ENCODE measurements around the gene TTK.

TTK gene

GRCh38 chr6:80004173-80005072, at the start of gene TTK:
TTK (plus strand) TSS chr6:80004649; CDS start chr6:80005844, 1,195 bp downstream.
- peak; percentile 85 to 91 for DNase-seq

- no peak for DNase-seq
Observed at GRCh38 chr6:79954849-79955248, 49.6 kb upstream of the TTK start.

DNA sequence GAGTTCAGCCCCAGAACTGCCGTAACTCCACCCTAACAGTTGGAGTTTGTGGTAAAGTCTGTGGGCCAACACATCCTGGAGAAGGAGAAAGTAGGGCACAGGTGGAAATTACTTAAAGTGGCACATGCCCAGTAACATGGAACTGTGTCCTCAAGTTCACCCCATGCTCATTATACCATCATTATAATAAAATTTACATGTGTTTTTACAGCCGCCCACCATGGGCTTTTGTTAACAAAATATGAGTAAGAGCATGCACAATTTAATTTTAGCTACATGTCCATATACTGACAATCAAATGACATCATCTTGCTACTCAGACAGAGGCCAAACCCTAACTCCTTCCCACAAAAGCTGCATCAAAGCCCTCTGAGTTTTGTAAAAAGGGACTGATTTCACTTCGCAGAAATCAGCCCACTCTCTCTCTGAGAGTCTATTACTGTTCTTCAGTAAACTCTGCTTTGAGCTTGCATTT, 39.8 kb upstream of the TTK start:
- DNase-seq = no peak

GRCh38 chr6:79967178-79967577, 37.3 kb upstream of the TTK start:
- no peak for DNase-seq

DNA sequence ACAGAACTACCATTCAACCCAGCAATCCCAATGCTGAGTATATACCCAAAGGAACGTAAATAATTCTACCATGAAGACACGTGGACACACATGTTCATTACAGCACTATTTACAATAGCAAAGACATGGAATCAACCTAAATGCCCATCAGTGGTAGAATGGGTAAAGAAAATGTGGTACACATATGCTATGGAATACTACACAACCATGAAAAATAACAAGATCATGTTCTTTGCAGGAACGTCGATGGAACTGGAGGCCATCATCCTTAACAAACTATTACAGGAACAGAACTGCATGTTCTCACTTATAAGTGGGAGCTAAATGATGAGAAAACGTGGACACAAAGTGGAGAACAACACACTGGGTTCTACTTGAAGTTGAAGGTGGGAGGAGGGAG, 34.7 kb upstream of the TTK start:
- DNase-seq = no peak

DNA sequence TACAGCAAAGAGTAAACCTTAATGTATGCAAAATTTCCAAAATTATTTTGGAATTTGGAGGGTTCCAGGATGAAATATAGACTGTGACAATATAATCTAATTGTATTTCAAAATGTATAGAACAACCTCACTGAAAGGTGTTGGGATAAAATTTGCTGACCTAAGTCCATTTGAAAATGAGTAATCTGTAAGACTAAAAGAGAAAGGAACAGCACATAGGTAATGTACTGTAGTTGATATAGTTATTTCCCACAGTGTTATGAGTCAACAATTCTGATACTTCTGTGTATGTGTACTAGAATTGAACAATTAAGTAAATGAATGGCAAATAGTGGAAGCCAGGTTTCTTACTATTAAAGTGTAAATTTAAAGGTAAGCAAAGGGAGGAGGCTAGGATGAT, 33.3 kb upstream of the TTK start:
- DNase-seq = no peak

DNA sequence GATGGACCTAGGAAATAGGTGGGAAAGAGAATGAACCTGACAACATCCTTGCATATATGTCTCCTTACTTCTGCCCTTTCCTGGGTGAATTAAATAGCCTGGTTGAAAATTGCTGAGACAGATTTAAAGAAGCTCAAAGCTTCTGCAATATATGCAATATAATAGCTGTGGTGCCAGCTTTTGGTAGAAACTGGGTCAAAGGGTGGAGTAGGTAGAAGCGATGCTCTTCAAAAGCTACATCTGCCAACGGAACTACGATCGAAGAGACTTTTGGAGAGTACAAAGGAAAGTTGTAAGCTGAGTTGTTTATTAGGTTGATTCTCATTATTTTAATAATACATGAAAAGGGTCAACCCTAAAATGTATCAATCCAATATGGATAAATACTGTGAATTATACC, 22.8 kb upstream of the TTK start:
- DNase-seq = no peak

DNA sequence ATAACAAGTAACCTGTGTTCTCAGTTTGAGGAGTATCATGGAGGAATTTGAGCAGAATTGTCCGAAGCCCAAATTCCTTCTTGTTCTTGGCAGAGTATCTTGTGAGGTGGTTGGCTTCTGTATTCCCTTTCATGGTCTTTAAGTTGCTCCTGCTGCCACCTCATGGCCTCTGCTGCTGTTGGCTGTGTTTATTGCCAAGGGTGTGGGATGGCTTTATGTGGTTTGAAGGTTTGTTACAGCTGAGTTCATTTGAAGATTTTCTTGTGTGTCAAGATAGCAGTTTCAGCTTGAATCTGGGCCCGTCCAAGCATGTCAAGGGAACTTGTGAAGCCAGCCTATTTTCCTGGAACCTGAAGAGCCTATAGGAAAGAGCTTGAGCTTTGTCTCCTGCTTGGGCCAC, 20.2 kb upstream of the TTK start:
- DNase-seq = no peak

DNA sequence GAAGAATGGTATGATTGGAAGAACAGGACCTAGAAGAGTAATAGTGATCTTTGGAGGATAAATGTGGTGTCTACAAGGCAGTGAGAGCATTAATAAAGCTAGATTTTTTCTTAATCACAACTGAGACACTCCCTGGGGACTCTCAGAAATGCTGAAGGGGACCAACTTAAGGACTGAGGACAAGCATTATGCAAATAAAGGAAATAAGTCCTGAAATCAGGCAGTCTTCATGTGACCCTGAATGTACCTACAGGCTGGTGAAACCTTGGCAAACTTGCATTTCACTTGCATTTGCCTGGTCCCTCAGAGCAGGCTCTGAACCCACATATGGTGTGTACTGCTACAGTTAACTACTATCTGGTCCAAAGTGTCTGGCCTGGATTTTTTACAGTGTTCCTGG, 19.3 kb upstream of the TTK start:
- no peak for DNase-seq

- no peak for DNase-seq
Observed at GRCh38 chr6:79989641-79990040, 14.8 kb upstream of the TTK start.

GRCh38 chr6:79993012-79993910, 11.2 kb upstream of the TTK start:
- no peak for DNase-seq

DNA sequence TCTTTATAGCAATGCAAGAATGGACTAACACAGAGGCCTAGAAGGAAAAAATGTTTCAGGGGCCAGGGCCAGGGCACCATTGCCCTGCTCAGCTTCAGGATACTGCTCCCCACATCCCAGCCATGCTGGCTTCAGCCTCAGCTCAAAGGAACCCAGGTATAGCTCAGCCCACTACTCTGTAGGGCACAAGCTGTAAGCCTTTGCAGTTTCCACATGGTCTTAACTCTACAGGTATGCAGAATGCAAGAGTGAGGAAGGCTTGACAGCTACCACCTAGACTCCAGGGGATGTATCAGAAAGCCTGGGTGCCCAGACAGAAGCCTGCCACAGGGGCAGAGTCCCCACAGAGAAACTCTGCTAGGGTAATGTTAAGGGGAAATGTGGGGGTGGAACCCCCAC, 10.5 kb upstream of the TTK start:
- no peak for DNase-seq

DNA sequence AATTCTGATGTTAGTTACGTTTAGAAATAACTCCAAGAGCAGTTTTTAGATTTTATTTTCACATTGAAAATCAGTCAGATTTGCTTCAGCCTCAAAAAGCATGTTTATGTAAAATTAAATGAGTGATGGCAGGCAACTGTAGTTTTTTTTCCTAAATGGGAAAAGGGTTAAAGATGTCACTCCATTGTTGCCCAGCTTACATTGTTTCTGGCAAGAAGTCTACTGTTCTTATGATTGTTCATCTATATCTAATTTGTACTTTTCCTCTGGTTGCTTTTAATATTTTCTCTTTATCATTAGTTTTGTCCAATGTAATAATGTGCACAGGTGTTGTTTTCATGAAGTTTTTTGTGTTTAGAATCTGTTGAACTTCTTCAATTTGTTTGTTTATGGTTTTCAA, 6.7 kb upstream of the TTK start:
- no peak for DNase-seq

GRCh38 chr6:80001337-80001736, 3.1 kb upstream of the TTK start:
- no peak for DNase-seq

- no peak for DNase-seq
Observed at GRCh38 chr6:80003826-80004172, 650 bp upstream of the TTK start.

GRCh38 chr6:80005406-80005805, 957 bp downstream of the TTK start:
- no peak for DNase-seq

GRCh38 chr6:80006541-80006940, 2.1 kb downstream of the TTK start:
- DNase-seq = no peak

- DNase-seq = no peak
Observed at GRCh38 chr6:80009531-80009930, 5.1 kb downstream of the TTK start.

DNA sequence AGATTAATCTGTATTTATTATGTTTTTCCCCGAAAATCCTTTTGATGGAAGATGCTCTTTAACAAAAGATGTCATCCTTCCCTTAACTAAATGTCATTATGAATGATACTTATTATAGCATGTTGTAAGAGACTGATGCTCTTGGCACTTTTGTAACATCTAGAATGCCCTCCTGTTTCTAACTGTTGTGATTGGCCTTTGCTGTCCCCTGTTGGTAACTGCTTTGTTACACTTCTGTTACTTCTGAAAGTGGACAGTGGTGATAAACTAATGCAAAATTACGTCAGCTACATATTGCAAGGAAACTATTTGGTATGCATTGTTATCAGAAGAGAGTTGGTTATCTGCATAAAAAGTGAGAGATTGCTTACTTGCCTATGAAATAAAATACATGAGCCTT, 5.8 kb downstream of the TTK start:
- no peak for DNase-seq

DNA sequence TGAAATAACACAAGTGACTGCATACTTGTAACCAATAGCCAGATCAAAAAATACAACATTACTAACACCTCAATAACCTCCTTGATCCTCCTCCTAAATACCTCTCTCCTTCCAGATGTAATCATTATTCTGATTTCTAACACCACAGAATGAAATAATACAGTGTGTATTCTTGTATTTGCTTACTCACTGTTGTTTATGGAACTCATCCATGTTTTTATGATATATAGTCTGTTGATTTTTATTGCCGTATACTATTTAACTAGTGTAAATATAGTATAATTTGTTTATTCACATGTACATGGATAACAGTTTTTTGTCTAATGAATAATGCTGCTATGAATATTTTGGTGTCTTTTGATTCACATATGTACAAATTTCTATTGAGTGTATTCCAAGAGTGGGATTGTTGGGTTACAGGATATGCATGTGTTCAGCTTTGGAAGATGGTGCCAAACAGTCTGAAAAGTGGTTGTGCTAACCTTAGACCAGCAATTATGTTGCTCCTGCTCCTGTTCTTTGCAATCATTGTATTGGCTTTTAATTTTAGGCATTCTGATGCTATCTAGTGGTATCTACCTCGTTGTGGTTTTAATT, 11.5 kb downstream of the TTK start:
- DNase-seq = no peak

DNA sequence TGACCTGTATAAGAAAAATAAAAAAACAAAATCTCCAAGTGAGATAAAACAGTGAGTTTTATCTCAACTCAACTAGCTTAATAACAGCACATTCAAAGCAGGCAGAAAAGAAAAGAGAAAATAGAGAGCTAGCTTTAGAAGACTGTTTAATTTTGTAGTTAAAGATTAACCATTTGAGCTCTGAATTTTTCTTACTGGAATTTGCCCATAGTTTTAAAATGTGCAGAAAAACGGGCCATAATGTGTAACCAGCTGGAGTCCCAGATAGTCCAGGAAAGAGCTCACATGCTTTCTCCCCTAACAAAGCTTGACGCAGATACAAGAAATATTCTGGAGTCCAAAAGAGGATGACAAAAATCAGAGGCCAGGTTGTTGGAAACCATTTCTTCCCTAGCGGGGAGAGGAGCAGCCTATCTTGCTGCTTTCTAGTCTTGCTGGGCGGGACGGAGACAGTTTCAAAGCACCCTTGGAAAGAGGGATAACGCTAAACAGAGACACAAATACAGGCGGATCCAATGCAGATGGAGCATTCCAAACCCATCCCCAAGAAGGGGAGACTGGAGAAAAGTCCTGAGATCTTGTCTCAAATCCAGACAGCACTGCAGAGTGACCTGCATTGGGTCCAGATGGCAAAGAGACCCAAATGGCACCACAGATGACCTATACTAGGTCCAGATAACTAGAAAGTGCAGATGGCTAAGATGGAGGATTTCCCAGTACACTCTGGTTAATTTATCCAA, 16.1 kb downstream of the TTK start:
- DNase-seq = no peak

DNA sequence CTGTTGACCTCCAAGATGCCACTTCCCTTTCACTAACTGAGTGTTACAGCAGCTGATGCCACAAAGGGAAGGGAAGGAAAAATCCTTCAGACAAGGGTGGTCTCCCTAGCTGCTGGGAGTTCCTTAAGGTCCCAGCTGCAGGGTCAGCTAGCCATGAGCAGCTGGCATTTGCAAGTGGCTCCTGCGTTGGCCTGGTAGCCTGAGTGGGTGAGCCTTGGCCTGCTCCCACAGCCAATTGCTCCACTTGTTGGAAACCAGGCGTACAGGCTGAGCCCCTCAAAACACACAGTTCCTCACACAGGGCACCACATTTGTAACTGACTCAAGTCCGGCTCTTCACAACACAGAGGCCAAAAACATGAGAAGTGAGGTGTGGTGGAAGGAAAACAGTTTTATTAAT, 16.7 kb downstream of the TTK start:
- DNase-seq = no peak

- no peak for DNase-seq
Observed at GRCh38 chr6:80021591-80021990, 17.1 kb downstream of the TTK start.

All from activated CD4-positive, alpha-beta T cell treated with anti-CD3 and anti-CD28 coated beads, Interleukin-2, amount 50 U/mL, for 48 hours (primary cell).